Tibial nerve (tissue), 4 donors: Measurements from ENCODE around the gene RHBDL1. TPM values are rescaled to one million over a fixed set of nuclear protein-coding genes. Genes with fewer than 3 reads are reported as not detected.

Source experiments
- DNase-seq, 2 donors: peaks; one replicate each; pipeline ENCODE4 v3.0.0-alpha.2; 2019; ENCODE audit warnings: low spot score in 2 of 2
- H3K27ac ChIP-seq, 4 donors: fragments of 200-600 bp; sonication (generic) in 3 of 4; one replicate each; pipeline ENCODE4 v1.5.1; 2017 to 2019; ENCODE audit warnings: mild to moderate bottlenecking in 1 of 4
- H3K27me3 ChIP-seq, 2 donors: fragments of 200-600 bp; sonication (generic) in 1 of 2; one replicate each; pipeline versions ENCODE4 v1.5.1 to v1.6.0; 2017 to 2019
- H3K36me3 ChIP-seq, 3 donors: fragments of 200-600 bp; sonication (generic); one replicate each; pipeline ENCODE4 v1.5.1; 2018 to 2019
- H3K4me1 ChIP-seq, 4 donors: fragments of 200-600 bp; sonication (generic) in 3 of 4; one replicate each; pipeline ENCODE4 v1.5.1; 2017 to 2019
- H3K4me3 ChIP-seq, 4 donors: fragments of 200-600 bp; sonication (generic) in 3 of 4; one replicate each; pipeline ENCODE4 v1.5.1; 2017 to 2019; ENCODE audit warnings: mild to moderate bottlenecking in 1 of 4, moderate library complexity in 1 of 4
- H3K9me3 ChIP-seq, 4 donors: fragments of 200-600 bp; sonication (generic) in 3 of 4; one replicate each; pipeline ENCODE4 v1.5.1; 2017 to 2019
- EP300 ChIP-seq, 2 donors: sonication (generic); formaldehyde crosslinking; IDR thresholded peaks; one replicate each; pipeline ENCODE4 v1.6.1; 2017; ENCODE audit warnings: antibody characterized with exemption in 2 of 2, mild to moderate bottlenecking in 1 of 2
- POLR2A ChIP-seq, 2 donors: fragments of 450-650 bp; IDR thresholded peaks; one replicate each; pipeline ENCODE4 v1.6.1; 2017; ENCODE audit warnings: antibody characterized with exemption in 2 of 2, mild to moderate bottlenecking in 2 of 2, moderate library complexity in 2 of 2
- WGBS, 2 donors: methylation state at CpG; one replicate each; pipeline ENCODE4 v1.1.5; 2018; 5-methylcytosine and 5-hydroxymethylcytosine counted together
- total RNA-seq, 4 donors: library from RNA; depleted of rRNA; stranded (reverse); fragments of >200 nt; gene quantifications; one replicate each; pipeline ENCODE4 v1.1.0, GENCODE V29; 2016
- TF ChIP-seq, protein P1 (sequence below), 5 experiments: fragments of 200-600 bp in 3 of 5; fragments of 450-650 bp in 2 of 5; sonication (generic) in 3 of 5; IDR thresholded peaks; one replicate each; pipeline ENCODE4 v1.5.1; 2016 to 2019; ENCODE audit warnings: antibody characterized with exemption in 5 of 5, mild to moderate bottlenecking in 3 of 5, moderate library complexity in 2 of 5

The RHBDL1 gene
- total RNA-seq, 4 donors from 2014 or later, result 0.90 to 3.5 (median 1.9) TPM

DNA sequence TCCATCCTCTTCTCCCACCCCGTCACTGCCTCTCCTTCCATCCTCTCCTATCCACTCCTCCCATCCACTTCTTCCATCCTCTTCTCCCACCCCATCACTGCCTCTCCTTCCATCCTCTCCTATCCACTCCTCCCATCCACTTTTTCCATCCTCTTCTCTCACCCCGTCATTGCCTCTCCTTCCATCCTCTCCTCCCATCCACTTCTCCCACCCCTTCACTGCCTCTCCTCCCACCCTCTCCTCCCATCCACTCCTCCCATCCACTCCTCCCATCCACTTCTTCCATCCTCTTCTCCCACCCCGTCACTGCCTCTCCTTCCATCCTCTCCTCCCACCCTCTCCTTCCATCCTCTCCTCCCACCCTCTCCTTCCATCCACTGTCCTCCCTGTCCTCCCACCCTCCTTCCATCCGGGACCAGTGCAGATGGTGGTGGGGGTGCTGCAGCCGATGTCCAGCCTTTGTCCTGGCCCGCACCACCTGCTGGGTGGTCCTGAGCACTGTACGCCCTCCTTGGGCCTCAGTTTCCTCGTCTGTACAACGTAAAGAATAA lies 43.6 kb upstream of the RHBDL1 start:
- Histone ChIP-seq H3K4me1 (peaks cover 0 to 62% (median 34%) of the 10 kb centered on the region in 4 donors), H3K27ac (no peak overlapping the region), H3K27me3 (no peaks in the 10 kb centered on the region), H3K36me3 (peaks cover 0 to 49% (median 4%) of the 10 kb centered on the region in 3 donors), H3K4me3 (no peak overlapping the region), H3K9me3 (no peaks in the 10 kb centered on the region)
- DNase-seq, result no peak
- 28 to 44% methylated on average over 6 to 9 of the region's 9 CpGs for WGBS, 2 donors
- TF ChIP-seq EP300 (IDR thresholded peaks at IDR 0.05), result no peak
- no peak for TF ChIP-seq POLR2A (IDR thresholded peaks at IDR 0.05)
- TF ChIP-seq, protein P1, sequence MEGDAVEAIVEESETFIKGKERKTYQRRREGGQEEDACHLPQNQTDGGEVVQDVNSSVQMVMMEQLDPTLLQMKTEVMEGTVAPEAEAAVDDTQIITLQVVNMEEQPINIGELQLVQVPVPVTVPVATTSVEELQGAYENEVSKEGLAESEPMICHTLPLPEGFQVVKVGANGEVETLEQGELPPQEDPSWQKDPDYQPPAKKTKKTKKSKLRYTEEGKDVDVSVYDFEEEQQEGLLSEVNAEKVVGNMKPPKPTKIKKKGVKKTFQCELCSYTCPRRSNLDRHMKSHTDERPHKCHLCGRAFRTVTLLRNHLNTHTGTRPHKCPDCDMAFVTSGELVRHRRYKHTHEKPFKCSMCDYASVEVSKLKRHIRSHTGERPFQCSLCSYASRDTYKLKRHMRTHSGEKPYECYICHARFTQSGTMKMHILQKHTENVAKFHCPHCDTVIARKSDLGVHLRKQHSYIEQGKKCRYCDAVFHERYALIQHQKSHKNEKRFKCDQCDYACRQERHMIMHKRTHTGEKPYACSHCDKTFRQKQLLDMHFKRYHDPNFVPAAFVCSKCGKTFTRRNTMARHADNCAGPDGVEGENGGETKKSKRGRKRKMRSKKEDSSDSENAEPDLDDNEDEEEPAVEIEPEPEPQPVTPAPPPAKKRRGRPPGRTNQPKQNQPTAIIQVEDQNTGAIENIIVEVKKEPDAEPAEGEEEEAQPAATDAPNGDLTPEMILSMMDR (IDR thresholded peaks at IDR 0.05), result no peak

DNA sequence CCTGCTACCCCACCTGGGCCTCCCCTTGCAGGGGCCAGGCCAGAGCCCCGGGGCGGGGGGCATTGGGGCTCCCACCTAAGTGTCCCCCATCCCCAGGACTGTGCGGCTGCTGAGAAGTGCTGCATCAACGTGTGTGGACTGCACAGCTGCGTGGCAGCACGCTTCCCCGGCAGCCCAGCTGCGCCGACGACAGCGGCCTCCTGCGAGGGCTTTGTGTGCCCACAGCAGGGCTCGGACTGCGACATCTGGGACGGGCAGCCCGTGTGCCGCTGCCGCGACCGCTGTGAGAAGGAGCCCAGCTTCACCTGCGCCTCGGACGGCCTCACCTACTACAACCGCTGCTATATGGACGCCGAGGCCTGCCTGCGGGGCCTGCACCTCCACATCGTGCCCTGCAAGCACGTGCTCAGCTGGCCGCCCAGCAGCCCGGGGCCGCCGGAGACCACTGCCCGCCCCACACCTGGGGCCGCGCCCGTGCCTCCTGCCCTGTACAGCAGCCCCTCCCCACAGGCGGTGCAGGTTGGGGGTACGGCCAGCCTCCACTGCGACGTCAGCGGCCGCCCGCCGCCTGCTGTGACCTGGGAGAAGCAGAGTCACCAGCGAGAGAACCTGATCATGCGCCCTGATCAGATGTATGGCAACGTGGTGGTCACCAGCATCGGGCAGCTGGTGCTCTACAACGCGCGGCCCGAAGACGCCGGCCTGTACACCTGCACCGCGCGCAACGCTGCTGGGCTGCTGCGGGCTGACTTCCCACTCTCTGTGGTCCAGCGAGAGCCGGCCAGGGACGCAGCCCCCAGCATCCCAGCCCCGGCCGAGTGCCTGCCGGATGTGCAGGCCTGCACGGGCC lies 42.8 kb upstream of the RHBDL1 start:
- H3K27ac ChIP-seq, result no peak overlapping the region
- TF ChIP-seq EP300 (IDR thresholded peaks at IDR 0.05) (no peak), POLR2A (IDR thresholded peaks at IDR 0.05) (no peak)
- TF ChIP-seq, protein P1 (IDR thresholded peaks at IDR 0.05), result no peak
- no peaks in the 10 kb centered on the region for H3K9me3 ChIP-seq
- DNase-seq, result no peak
- H3K27me3 ChIP-seq, result no peaks in the 10 kb centered on the region
- H3K4me1 ChIP-seq, result peaks cover 0 to 62% (median 39%) of the 10 kb centered on the region in 4 donors
- no peak overlapping the region for H3K4me3 ChIP-seq
- peaks cover 0 to 41% (median 4%) of the 10 kb centered on the region in 3 donors for H3K36me3 ChIP-seq
- 92 to 98% methylated on average over 6 to 48 of the region's 67 CpGs for WGBS, 2 donors

DNA sequence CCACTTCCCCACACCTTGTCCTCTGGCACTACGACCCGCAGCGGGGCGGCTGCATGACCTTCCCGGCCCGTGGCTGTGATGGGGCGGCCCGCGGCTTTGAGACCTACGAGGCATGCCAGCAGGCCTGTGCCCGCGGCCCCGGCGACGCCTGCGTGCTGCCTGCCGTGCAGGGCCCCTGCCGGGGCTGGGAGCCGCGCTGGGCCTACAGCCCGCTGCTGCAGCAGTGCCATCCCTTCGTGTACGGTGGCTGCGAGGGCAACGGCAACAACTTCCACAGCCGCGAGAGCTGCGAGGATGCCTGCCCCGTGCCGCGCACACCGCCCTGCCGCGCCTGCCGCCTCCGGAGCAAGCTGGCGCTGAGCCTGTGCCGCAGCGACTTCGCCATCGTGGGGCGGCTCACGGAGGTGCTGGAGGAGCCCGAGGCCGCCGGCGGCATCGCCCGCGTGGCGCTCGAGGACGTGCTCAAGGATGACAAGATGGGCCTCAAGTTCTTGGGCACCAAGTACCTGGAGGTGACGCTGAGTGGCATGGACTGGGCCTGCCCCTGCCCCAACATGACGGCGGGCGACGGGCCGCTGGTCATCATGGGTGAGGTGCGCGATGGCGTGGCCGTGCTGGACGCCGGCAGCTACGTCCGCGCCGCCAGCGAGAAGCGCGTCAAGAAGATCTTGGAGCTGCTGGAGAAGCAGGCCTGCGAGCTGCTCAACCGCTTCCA lies 42.0 kb upstream of the RHBDL1 start:
- Histone ChIP-seq H3K36me3 (peaks cover 0 to 33% (median 4%) of the 10 kb centered on the region in 3 donors), H3K4me3 (no peak overlapping the region), H3K27me3 (no peaks in the 10 kb centered on the region), H3K27ac (no peak overlapping the region), H3K9me3 (no peaks in the 10 kb centered on the region), H3K4me1 (peaks cover 0 to 63% (median 44%) of the 10 kb centered on the region in 4 donors)
- WGBS, 2 donors, result 97 to 98% methylated on average over 21 to 35 of the region's 74 CpGs
- no peak for DNase-seq
- TF ChIP-seq, protein P1 (IDR thresholded peaks at IDR 0.05), result no peak
- TF ChIP-seq POLR2A (IDR thresholded peaks at IDR 0.05) (no peak), EP300 (IDR thresholded peaks at IDR 0.05) (no peak)

DNA sequence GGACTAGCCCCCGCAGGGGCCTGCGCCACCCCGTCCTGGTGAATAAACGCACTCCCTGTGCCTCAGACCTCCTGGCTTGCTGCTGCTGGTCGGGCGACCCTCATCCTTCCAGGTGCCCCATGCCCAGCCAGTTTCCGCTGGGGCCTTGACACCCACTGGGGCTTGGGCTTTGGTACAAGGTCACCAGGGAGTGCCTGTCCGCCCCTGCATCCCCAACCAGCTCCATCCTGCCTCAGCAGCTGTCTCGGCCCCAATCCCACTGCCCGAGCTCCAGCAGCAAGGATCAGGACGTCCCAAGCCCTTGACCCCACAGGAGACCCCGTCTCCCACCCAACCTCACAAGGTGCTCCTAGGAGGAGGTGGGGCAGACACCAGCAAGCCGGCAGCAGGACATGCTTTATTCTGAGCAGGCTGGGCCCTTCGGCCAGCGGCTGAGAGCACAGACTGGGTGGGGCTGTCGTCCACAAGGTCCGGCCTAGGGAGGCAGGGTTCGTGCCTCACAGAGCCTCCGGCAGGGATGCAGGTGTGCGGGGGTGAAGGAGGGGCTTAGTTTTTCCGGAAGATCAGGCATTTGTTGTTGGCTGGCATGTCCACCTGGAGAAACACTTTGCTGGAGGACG lies 41.3 kb upstream of the RHBDL1 start:
- H3K27me3 ChIP-seq, result no peaks in the 10 kb centered on the region
- no peak for DNase-seq
- H3K4me1 ChIP-seq, result peaks cover 0 to 56% (median 41%) of the 10 kb centered on the region in 4 donors
- TF ChIP-seq EP300 (IDR thresholded peaks at IDR 0.05), result no peak
- TF ChIP-seq, protein P1 (IDR thresholded peaks at IDR 0.05), result no peak
- TF ChIP-seq POLR2A (IDR thresholded peaks at IDR 0.05), result no peak
- no peak overlapping the region for H3K27ac ChIP-seq
- 76 to 88% methylated on average over 14 to 18 of the region's 22 CpGs for WGBS, 2 donors
- H3K4me3 ChIP-seq, result no peak overlapping the region
- H3K36me3 ChIP-seq, result peaks cover 0 to 28% (median 4%) of the 10 kb centered on the region in 3 donors
- H3K9me3 ChIP-seq, result no peaks in the 10 kb centered on the region
